Tibial nerve (tissue), 4 donors: Measurements from ENCODE around the gene DROSHA.

Experiments
- CTCF ChIP-seq, 5 experiments: fragments of 200-600 bp in 3 of 5; fragments of 450-650 bp in 2 of 5; sonication (generic) in 3 of 5; IDR thresholded peaks; one replicate each; pipeline ENCODE4 v1.5.1; 2016 to 2019; ENCODE audit warnings: antibody characterized with exemption in 5 of 5, mild to moderate bottlenecking in 3 of 5, moderate library complexity in 2 of 5
- EP300 ChIP-seq, 2 donors: sonication (generic); formaldehyde crosslinking; IDR thresholded peaks; one replicate each; pipeline ENCODE4 v1.6.1; 2017; ENCODE audit warnings: antibody characterized with exemption in 2 of 2, mild to moderate bottlenecking in 1 of 2
- POLR2A ChIP-seq, 2 donors: fragments of 450-650 bp; IDR thresholded peaks; one replicate each; pipeline ENCODE4 v1.6.1; 2017; ENCODE audit warnings: antibody characterized with exemption in 2 of 2, mild to moderate bottlenecking in 2 of 2, moderate library complexity in 2 of 2

- TF ChIP-seq CTCF (IDR thresholded peaks at IDR 0.05) (no peak), EP300 (IDR thresholded peaks at IDR 0.05) (no peak), POLR2A (IDR thresholded peaks at IDR 0.05) (no peak)
Observed at GRCh38 chr5:31471040-31471439, 60.9 kb downstream of the DROSHA start.
